Measurements from ENCODE around the gene LMO7. TPM values are rescaled to one million over a fixed set of nuclear protein-coding genes. Genes with fewer than 3 reads are reported as not detected.

The LMO7 gene
- total and polyA plus RNA-seq, 2 of the 8 experiments (the other 6 are each of a cell fraction or from before 2014, with no cell fraction given): 8.1 to 28.3 TPM

DNA sequence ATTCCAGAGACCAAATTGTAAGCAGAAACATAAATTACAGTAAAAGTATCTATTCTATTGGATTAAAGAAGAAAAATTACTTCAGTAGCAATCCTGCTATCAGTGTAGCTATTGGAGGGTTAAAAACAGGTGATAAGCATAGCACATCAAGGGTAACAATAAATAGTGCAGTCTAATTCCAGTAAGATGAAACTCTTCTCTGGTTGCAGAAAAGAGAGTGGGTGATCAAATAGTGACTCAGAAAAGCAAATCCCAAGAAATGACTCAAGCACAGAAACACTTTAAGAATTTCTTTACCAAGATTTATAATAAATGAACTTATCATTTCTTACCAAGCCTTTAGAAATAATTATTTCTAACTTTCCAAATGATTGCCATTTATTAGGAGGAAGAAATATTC, 135.7 kb downstream of the LMO7 start:
- Histone ChIP-seq H2AK5ac (ENCODE audit: low read depth, low read length) (no peak overlapping the region), H3K4me3 (ENCODE audit: extremely low read depth in 1 of 4, insufficient read depth in 2 of 4, low read depth in 3 of 4, low read length in 4 of 4) (no peak overlapping the region), H3K4ac (replicated peaks; ENCODE audit: insufficient read length, low read depth, low read length) (no peak overlapping the region), H3K79me2 (ENCODE audit: control insufficient read depth in 1 of 2, insufficient read depth in 2 of 2, low read length in 2 of 2) (no peaks in the 10 kb centered on the region), H2BK15ac (ENCODE audit: low read length) (no peak overlapping the region), H2AFZ (ENCODE audit: low read length) (no peak overlapping the region), H4K8ac (ENCODE audit: extremely low read depth, insufficient read depth, low read length) (no peak overlapping the region), H4K5ac (ENCODE audit: insufficient read length, low read depth, low read length) (no peak overlapping the region), H2BK20ac (ENCODE audit: low read length) (no peak overlapping the region), H3K23ac (ENCODE audit: insufficient read length) (no peak overlapping the region), H3K4me2 (ENCODE audit: insufficient read depth in 1 of 2, low read depth in 2 of 2, low read length in 2 of 2) (no peak overlapping the region), H3K23me2 (ENCODE audit: low read depth, low read length) (no peaks in the 10 kb centered on the region; the same call in 1 of the 2 replicates), H4K20me1 (replicated peaks in 1 of 2; ENCODE audit: control insufficient read depth in 1 of 2, insufficient read depth in 2 of 2, low read length in 2 of 2) (no peaks in the 10 kb centered on the region), H3K9me3 (ENCODE audit: insufficient read depth in 2 of 2, low read depth in 1 of 2, low read length in 1 of 2) (no peaks in the 10 kb centered on the region), H3K14ac (ENCODE audit: insufficient read length) (no peak overlapping the region), H3K18ac (ENCODE audit: extremely low read depth, low read length) (no peak overlapping the region), H3K36me3 (ENCODE audit: control insufficient read depth in 2 of 4, insufficient read depth in 4 of 4, low read length in 3 of 4) (no peaks in the 10 kb centered on the region), H3K56ac (replicated peaks; ENCODE audit: insufficient read length, low read depth, low read length) (no peak overlapping the region), H3K4me1 (replicated peaks in 1 of 4; ENCODE audit: control insufficient read depth in 3 of 4, insufficient read depth in 4 of 4, low read length in 3 of 4) (no peaks in the 10 kb centered on the region), H3K27me3 (replicated peaks in 1 of 4; ENCODE audit: control insufficient read depth in 3 of 4, extremely low read depth in 1 of 4, insufficient read depth in 3 of 4, low read length in 3 of 4) (no peaks in the 10 kb centered on the region), H2BK120ac (replicated peaks; ENCODE audit: low read depth, low read length) (no peak overlapping the region), H2BK12ac (ENCODE audit: low read depth, low read length) (no peak overlapping the region), H3K27ac (ENCODE audit: low read depth, low read length) (no peak overlapping the region), H3K79me1 (ENCODE audit: low read depth, low read length) (no peaks in the 10 kb centered on the region), H2BK5ac (ENCODE audit: low read depth, low read length) (no peak overlapping the region), H3K9ac (replicated peaks in 1 of 4; ENCODE audit: extremely low read depth in 1 of 4, low read depth in 3 of 4, low read length in 3 of 4) (peak overlapping the region in 1 of 4 experiments; percentile 49; a peak in 1 of 7 replicates), H4K91ac (replicated peaks; ENCODE audit: insufficient read length, low read length) (no peak overlapping the region)
- TF ChIP-seq BCL11A (IDR thresholded peaks at IDR 0.05; ENCODE audit: low read depth in 2 of 2, low read length in 2 of 2): no peak
- ChIA-PET CTCF (ENCODE audit: partially characterized antibody) (interaction anchor here (1.4 kb wide), 1 partner anchor 21 kb away, joined by 3 read pairs; no protein-coding TSS in a partner anchor), POLR2A (ENCODE audit: partially characterized antibody) (no interaction called here)
- FAIRE-seq: no peak
- DNase-seq (ENCODE audit: low read depth in 1 of 2, low spot score in 2 of 2): no peak
